ENCODE data around the gene FGF6. TPM values are rescaled to one million over a fixed set of nuclear protein-coding genes. Genes with fewer than 3 reads are reported as not detected.
"Not testable (repeated sequence)": the region's sequence is repeated elsewhere in the genome, so short reads cannot be mapped to it uniquely, and the experiment has no call there.

The FGF6 gene
- total RNA-seq, 2 donors from 2014 or later, result not detected

DNA sequence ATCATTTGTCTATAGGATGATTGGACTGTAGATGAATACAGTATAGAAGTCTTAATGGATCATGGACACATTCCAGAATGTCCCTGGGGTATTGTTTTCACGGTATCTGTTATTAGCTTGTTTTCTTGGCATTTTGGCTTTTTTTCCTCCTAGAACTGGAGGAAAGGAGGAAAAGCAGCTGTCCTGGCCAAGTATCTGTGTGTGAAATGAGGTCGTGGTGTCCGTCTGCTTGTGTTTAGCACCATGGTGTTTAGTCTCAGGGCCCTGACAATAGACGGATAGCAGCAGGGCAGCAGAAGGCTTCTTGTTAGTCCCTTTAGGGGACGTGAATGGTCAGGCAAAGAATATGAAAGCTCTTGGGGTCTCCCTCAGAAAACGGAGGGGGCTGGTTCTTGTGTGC is 21.2 kb downstream of the FGF6 start:
- DNase-seq (ENCODE audit: low spot score), result no peak
- intact Hi-C loops (cut with DNase I), result no loop called here

DNA sequence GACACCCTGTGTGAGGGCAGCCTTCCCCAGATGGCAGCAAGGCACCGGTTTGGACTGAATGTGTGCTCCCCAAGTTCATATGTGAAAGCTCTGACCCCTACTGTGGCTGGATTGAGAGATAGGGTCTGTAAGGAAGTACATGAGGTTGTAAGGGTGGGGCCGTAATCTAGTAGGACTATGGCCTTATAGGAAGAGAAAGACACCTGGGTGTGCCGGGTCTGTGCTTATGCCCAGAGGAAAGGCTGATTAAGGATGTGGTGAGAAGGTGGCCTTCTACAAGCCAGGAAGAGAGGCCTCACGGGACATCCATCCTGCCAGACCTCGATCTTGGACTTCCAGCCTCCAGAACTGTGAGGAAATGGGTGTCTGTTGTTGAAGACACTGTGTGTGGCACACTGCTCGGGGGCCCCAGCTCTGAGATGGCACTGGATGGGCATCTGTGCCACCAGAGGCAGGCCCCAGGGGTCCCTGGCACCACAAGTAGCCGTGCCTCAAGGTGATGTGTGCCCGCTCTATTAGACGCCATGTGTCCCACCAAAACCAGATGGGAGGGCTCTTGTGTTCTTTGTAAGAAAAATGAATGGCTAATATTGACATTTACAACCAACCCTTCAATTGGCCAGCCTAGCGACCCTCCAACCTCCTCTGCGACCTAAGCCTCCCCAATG is 22.0 kb downstream of the FGF6 start:
- intact Hi-C loops (cut with DNase I), result no loop called here

DNA sequence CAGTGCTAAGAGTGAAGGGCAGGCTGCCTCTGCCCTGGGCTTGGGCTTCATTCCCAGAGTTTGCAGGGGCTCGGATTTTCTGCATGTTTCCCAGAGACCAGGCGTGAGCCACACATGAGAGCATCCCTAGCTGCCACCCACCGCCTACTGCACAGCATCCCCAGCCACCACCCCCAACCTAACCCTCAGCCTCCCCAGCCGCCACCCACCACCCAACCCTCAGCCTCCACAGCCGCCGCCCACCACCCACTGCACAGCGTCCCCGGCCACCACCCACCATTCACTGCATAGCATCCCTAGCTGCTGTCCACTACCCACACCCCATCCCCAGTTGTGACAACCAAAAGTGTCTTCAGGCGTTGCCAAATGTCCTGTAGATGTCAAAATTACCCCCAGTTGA is 22.6 kb downstream of the FGF6 start:
- intact Hi-C loops (cut with DNase I), result no loop called here
- no peak for DNase-seq (ENCODE audit: low spot score)

More for the DNA sequence above, 22.0 kb downstream of the FGF6 start:
- DNase-seq (ENCODE audit: low spot score), result no peak

DNA sequence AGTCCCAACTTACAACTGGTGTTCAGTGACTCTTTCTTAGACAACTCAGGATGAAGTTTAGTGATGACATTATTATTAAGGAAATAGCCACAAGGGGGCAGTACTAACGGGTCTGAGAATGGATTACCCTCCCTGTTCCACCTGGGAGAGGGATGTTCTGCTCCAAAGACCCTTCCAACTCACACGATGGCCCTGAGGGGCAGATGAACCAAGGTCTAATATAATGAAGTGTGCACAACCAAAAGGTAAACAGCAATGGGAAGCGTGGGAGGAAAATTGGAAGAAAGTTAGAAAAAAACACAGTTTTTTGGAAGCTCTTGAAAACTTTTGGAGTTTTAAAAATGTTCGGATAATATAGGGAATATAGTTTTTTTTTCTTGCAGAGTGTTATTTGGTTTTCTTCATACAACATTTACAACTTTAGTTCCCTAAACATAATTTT is 24.0 kb downstream of the FGF6 start:
- DNase-seq (ENCODE audit: low spot score), result no peak
- intact Hi-C loops (cut with DNase I), result no loop called here

DNA sequence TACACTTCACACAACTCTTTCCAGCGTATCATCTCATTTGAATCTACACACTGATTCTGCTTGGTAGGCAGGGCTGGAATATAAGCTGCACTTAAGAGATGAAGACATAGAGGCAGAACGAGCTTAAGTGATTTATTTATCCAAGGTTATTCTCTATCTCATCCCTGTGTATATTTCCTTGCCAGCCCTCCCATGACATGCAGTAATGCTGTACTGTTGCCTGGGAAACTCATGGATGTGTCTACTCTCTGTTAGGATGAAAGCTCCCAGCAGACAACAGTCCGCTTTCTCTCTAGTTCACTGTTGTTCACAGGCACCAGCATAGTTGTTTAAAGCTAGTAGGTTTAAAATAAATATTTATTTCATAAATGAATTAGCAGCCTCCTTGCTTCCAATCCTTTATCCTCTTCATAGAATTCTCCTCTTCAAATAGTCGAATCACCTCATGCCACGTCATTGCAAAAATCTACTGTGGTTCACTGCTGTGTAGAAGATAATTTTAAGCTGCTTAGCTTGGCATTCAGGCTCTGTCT is 25.4 kb downstream of the FGF6 start:
- intact Hi-C loops (cut with DNase I), result no loop called here
- DNase-seq (ENCODE audit: low spot score), result no peak

DNA sequence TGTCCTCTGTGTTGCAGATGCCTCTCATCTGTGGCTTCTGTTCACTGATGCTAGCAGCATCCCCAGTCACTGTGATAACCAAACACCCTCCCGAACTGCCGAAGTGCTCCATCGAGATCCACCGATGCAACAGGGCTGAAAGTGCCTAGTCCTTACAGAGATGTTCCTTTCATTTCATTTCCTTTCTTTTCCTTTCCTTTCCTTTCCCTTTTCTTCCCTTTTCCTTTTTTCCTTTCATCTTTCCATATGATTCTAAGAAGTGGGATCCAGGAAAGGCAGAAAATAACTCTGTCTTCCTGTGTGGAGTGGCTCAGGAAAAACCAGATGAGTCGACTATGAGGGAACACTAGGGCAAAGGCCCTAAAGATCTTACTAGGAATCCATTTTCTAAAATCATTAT is 26.7 kb downstream of the FGF6 start:
- DNase-seq (ENCODE audit: low spot score), result no peak
- intact Hi-C loops (cut with DNase I), result no loop called here

DNA sequence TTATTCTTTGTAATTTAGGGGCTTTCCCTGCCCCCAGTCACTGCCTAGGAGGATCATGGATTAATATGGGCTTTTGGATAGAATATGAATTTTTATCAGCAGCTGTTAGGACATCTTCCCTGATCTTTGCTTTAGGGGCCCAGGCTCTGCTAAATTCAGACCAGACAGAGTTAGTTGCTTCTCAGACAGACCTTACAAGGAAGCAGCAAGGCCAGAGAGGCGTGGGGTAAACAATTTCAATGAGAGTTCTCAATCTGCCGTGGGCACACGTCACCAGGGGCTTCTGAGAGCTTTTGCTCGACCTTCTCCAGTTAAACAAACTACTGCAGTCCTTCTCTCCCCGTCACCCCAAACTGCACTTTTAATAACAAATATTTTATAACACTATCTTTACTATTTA is 27.7 kb downstream of the FGF6 start:
- DNase-seq (ENCODE audit: low spot score), result no peak
- intact Hi-C loops (cut with DNase I), result no loop called here

DNA sequence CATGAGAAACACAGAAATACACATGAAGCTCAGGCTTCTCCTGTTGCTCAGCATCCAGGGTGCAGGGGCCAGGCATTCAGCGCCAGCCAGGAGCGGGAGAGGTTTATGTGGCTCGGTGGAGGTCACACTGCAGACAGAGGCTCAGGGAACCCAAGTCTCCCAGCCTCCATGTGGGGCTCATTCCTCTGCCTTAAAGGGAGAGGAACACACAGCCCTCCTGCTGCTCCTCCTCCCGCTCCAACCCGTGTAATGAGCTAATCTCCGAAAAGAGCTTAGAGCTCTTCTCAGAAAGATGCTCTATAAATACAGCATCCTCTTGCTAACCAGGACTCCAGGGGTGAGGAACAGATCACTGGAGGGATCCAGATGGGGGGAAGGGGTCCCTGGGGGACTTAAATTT is 28.2 kb downstream of the FGF6 start:
- intact Hi-C loops (cut with DNase I), result no loop called here
- DNase-seq (ENCODE audit: low spot score), result no peak

DNA sequence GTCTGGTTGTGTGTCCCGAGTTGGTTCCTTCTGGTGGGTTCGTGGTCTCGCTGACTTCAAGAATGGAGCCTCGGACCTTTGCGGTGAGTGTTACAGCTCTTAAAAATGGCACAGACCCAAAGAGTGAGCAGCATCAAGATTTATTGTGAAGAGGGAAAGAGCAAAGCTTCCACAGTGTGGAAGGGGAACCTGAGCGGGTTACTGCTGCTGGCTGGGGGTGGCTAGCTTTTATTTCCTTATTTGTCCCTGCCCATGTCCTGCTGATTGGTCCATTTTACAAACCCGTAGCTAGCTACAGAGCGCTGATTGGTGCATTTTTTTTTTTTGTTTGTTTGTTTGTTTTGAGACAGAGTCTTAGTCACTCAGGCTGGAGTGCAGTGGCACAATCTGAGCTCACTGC is 29.3 kb downstream of the FGF6 start:
- DNase-seq (ENCODE audit: low spot score), result no peak
- intact Hi-C loops (cut with DNase I), result no loop called here

DNA sequence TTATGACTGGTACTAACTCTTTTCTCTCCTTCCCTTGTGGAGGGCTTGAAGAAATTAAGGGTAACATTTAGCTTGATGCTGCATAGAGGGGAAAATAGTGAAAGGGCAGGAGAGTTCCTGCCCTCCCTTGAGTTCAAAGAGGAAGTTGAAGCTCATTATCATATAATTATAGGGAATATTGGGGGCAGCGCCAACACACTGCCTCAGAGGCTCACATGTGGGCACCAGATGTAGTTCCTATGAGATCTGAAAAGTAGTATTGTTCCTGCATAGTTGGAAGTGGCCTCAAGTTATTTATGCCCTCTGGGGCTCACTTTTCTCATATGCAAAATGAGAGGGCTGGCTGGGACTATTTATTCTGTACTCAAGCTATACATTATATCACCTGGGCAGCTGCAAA is 33.1 kb downstream of the FGF6 start:
- intact Hi-C loops (cut with DNase I), result no loop called here
- DNase-seq (ENCODE audit: low spot score), result no peak

DNA sequence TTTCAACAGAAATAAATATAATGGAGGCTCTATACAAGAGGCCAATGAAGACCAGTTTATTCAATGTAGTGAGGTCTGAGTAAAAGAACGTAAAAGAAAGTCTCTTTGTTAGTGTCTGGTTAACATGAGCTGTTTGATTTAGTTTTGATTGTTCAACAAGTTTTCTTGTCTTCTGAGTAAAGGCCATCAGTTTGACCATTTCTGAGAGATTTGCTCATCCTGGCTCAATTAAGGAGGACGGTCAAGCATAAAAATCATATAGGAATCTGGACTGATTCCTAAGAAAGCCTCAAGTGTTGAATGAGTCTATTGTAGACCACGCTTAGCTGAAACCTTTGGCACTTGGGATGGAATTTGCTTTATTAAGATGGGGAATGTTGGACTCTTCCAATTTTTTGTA is 33.6 kb downstream of the FGF6 start:
- intact Hi-C loops (cut with DNase I), result no loop called here

DNA sequence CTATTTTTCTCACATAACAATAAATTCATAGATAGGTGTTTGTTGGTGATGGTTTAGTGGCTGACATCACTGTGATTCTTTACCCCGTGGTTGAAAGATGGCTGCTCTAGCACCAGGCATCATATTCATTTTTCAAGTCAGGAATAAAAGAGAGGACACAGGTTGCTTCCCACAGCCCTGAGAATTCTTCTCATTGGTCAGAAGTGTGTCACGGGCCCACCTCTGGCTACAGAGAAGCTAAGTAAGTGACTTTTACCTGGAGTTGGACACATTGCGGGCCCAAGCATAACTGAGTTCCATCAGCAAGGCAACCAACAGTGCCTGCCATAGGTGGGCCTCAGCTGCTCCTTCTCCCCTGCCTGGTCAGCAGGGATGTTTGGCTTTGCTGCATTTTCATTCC is 38.5 kb downstream of the FGF6 start:
- no peak for DNase-seq (ENCODE audit: low spot score)
- intact Hi-C loops (cut with DNase I), result no loop called here

More for the DNA sequence above, 33.6 kb downstream of the FGF6 start:
- no peak for DNase-seq (ENCODE audit: low spot score)

DNA sequence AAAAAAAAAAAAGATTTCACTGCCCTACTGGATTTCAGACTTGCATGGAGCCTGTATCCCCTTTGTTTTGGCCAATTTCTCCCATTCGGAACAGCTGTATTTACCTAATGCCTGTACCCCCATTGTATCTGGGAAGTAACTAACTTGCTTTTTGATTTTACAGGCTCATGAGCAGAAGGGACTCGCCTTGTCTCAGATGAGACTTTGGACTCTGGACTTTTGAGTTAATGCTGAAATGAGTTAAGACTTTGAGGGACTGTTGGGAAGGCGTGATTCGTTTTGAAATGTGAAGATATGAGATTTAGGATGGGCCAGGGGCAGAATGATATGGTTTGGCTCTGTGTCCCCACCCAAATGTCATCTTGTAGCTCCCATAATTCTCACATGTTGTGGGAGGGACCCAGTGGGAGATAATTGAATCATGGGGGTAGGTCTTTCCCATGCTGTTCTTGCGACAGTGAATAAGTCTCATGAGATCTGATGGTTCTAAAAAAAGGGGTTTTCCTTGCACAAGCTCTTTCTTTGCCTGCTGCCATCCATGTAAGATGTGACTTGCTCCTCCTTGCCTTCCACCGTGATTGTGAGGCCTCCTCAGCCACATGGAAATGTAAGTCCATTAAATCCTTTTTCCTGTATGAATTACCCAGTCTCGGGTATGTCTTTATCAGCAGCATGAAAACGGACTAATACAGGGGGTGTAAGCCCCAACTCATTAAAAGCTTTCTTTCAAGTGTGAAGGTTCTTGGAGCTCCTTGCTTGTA is 40.6 kb downstream of the FGF6 start:
- DNase-seq (ENCODE audit: low spot score); intact Hi-C loops (cut with DNase I): not testable (repeated sequence)

DNA sequence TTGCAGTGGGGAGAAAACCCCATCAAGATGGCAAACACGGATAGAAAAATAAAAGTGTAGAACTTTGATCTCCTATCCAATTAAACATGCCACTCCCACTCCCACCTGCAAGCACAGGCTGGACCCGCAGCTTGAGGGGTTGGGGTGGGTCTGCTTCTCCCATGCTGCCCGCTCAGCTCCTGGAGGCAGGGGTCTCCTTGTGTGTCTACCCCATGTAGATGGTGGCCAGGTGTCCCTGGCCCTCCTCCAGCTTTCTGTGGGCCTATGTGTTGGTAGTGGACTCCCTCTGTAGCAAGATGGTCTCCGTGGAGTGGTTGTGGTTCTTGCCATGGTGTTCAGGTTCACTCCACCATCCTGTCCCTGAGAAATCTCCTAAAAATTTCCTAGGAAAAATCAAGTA is 42.6 kb downstream of the FGF6 start:
- intact Hi-C loops (cut with DNase I), result no loop called here

DNA sequence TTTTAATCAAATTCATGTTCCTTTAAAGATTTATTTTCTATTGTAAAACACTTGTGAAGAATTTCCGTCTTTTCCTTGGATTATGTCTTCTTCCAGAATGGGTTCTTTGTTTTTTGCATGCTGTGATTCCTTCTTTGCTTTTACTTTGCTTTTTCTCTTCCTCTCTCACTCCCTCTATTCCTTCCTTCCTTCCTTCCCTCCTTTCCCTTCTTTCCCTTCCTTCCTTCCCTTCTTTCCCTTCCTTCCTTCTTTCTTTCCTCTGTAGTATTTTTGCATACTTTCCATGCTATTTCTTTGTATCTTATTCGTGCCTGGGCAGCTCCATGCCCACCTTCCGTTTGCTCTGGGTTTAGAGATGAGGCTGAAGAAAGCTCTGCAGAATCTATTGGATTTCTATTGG is 44.5 kb downstream of the FGF6 start:
- intact Hi-C loops (cut with DNase I), result no loop called here
- no peak for DNase-seq (ENCODE audit: low spot score)

More for the DNA sequence above, 42.6 kb downstream of the FGF6 start:
- no peak for DNase-seq (ENCODE audit: low spot score)

DNA sequence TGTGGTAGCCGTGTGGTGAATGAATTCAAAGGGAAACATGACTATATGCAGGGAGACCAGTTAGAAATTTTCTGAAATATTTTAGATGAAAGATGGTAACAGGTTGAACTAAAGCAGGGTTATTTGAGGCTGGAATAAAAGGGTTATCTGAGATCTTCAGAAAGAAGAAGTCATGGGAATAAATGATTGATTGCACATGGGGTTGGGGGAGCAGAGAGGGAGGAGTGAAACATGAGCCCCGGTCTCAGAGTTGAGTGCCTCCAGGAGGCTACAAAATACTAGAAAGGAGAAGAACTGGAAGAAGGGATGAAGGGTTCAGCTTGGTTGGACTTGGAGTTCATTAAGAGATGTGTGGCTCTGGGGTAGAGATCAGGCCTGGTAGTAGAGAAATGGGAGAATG is 49.8 kb downstream of the FGF6 start:
- intact Hi-C loops (cut with DNase I), result no loop called here
- DNase-seq (ENCODE audit: low spot score), result no peak

DNA sequence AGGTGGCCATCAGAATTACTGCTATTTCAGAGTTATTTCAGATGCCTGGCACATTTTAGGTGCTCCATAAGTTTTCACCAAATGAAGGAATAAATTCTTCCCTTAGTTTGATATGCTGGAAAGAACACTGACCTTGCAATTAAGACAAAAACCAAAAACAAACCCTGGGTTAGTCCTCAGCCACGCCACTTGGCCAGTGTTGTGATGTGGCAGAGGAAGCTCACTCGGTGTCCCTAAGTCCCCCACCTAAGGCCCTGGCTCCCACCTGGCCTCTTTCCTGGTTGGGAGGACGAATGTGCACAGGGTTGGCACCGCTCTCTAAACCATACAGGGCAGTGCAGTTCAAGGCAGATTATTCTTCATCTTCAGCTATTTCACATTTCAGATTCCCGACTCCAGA is 52.4 kb downstream of the FGF6 start:
- intact Hi-C loops (cut with DNase I), result no loop called here
- DNase-seq (ENCODE audit: low spot score), result no peak

DNA sequence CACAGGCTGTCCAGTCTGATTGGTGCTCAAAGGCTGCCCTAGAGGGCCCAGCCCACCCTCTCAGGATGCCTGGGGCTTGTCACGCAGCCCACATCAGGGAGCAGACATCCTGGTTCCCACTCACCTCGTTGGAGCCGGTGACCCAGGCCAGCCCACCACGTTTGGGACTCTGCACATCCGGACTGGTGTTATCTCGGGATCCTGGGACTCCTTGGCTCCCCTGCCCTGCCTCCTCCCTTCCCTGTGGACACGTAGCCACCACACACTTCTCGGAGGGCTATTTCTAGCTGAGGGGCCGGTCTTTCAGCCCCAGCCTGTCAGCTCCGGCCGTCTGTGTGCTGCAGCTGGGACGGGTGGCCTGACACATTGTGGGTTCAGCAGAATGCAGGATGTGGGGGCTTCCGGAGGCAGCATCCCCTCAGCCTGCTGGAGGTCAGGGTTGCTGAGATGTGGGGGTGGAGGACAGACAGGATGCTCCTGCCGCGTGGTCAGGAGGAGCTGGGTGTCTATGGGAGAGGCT is 53.3 kb downstream of the FGF6 start:
- intact Hi-C loops (cut with DNase I), result loop anchor here in 1 of 2 donors (1.0 kb wide), 1 partner anchor 37 kb away; no protein-coding TSS in a partner anchor
- no peak for DNase-seq (ENCODE audit: low spot score)

DNA sequence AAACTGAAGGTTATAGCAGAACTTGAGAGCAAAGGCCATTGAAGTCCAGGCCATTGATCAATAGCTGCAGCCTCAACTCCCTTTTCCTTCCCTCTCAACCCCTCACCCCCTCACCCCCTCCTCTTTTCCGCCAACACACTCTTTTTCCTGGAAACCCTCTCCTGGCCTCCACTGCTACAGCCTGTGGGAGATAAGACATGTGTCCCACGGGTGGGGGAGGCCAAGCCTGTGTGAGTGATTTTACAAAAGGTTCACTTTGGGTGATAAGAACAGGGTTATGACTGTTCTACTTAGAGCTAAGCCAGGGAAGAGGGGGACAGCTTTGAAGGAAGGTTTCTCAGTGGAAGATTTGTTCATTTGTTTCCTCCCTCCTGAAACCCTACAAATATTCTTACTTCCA is 57.0 kb downstream of the FGF6 start:
- no peak for DNase-seq (ENCODE audit: low spot score)
- intact Hi-C loops (cut with DNase I), result no loop called here

DNA sequence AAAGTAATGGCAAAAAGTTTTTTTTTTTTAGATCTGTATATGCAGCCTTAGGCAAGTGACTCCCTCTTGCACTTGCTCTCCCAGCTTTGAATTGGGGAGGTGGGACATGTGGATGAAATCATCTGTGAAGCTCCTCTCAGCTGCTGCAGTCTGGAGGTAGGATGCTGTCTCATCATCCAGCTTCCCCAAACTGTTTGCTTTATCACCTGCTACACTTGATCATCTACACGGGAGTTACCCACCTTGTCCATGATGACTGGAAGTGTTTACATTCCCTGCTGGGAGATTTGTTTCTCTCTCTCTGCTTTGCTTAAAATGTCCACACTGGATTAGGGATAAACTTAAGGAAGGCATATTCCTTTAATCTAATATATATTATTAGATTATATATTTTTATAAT is 57.6 kb downstream of the FGF6 start:
- no peak for DNase-seq (ENCODE audit: low spot score)
- intact Hi-C loops (cut with DNase I), result no loop called here

DNA sequence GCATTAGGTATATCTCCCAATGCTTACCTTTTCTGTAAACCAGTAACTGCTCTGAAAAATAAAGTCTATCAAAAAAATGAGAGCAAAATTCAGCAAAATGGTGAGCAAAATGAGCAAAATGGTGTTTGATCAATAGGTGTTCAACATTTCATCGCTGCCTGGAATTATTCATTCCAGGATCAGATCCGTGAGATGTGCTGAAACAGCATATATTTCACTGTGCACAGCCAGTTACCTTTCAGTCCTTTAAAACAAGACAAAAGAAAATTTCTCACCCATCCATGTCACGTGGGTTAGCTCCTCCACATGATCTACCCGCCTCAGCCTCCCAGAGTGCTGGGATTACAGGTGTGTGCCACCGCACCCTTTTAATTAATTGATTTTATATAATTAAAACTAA is 58.0 kb downstream of the FGF6 start:
- intact Hi-C loops (cut with DNase I), result no loop called here
- DNase-seq (ENCODE audit: low spot score), result no peak

Data from posterior vena cava (tissue), 2 donors.